Esophagus muscularis mucosa (tissue), 4 donors: ENCODE measurements around the gene NOG.

Experiments
- EP300 ChIP-seq: sonication (generic); formaldehyde crosslinking; IDR thresholded peaks from one replicate; pipeline ENCODE4 v1.6.1; 2017; ENCODE audit warnings: antibody characterized with exemption
- POLR2A ChIP-seq: fragments of 450-650 bp; IDR thresholded peaks from one replicate; pipeline ENCODE4 v1.6.1; 2017; ENCODE audit warnings: antibody characterized with exemption, moderate library complexity, mild to moderate bottlenecking, low read depth
- TF ChIP-seq, protein P1 (sequence below), 3 experiments: fragments of 200-600 bp in 2 of 3; fragments of 450-650 bp in 1 of 3; sonication (generic) in 2 of 3; IDR thresholded peaks; one replicate each; pipeline ENCODE4 v1.5.1; 2017 to 2019; ENCODE audit warnings: antibody characterized with exemption in 3 of 3, mild to moderate bottlenecking in 2 of 3, moderate library complexity in 1 of 3

DNA sequence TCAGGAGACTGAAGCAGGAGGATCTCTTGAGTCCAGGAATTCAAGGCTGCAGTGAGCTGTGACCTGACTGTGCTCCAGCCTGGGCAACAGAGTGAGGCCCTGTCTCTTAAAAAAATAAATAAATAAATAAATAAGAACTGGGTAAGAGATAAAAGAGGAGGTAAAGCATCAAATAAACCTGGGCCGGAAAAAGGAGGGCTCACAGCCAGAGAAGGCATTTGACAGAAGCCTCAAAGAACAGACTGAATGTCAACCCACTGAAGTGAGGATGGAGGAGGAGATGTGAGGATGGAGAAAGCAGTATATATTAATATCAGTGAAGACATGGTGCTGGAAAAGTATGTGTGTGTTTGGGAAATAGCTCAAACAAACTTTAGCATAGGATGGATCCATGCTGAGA is 6.1 kb downstream of the NOG start:
- TF ChIP-seq, protein P1, sequence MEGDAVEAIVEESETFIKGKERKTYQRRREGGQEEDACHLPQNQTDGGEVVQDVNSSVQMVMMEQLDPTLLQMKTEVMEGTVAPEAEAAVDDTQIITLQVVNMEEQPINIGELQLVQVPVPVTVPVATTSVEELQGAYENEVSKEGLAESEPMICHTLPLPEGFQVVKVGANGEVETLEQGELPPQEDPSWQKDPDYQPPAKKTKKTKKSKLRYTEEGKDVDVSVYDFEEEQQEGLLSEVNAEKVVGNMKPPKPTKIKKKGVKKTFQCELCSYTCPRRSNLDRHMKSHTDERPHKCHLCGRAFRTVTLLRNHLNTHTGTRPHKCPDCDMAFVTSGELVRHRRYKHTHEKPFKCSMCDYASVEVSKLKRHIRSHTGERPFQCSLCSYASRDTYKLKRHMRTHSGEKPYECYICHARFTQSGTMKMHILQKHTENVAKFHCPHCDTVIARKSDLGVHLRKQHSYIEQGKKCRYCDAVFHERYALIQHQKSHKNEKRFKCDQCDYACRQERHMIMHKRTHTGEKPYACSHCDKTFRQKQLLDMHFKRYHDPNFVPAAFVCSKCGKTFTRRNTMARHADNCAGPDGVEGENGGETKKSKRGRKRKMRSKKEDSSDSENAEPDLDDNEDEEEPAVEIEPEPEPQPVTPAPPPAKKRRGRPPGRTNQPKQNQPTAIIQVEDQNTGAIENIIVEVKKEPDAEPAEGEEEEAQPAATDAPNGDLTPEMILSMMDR (IDR thresholded peaks at IDR 0.05): no peak
- no peak for TF ChIP-seq EP300
- no peak for TF ChIP-seq POLR2A
